Measurements from ENCODE around the gene EYA2.

Gene EYA2

DNA sequence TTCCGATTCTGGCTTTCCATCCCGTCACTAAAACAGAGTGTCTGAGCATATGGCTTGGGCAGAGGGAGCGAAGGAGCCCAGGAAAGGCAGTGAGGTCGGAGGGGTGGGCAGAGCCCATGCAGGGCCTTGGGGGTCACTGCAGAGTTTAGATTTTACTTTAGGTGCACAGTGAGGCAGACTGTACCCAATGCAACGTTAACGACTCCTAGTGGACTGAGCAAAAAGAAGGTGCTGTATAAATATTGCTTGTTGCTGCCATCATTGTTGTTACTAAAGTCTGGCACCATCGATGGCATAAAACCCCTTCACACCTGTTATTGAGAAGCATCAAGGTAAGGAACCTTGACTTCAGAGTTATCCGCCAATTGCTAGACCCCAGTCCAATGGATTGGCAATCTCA, 119.0 kb downstream of the EYA2 start:
- DNase-seq, result no peak

- DNase-seq, result no peak
Observed at GRCh38 chr20:47016068-47016664, 121.5 kb downstream of the EYA2 start.

DNA sequence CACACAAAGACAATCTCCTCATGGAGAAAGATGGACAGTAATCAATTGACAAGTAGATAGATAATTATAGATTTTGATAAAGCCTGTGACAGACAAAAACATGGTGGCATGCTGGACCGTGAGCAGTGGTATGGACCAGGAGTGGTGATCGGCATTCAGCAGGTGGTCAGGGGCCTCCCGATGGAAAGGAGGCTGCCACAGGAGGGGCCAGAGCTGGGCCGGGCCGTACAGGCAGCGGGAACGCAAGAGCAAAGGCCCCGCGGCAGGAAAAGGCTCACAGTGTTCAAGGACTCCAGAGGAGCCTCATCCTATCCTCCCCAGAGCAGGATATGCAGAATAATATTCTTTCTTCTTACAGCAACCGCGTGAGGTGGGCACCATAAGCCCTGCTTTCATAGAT, 123.7 kb downstream of the EYA2 start:
- DNase-seq, result no peak

DNA sequence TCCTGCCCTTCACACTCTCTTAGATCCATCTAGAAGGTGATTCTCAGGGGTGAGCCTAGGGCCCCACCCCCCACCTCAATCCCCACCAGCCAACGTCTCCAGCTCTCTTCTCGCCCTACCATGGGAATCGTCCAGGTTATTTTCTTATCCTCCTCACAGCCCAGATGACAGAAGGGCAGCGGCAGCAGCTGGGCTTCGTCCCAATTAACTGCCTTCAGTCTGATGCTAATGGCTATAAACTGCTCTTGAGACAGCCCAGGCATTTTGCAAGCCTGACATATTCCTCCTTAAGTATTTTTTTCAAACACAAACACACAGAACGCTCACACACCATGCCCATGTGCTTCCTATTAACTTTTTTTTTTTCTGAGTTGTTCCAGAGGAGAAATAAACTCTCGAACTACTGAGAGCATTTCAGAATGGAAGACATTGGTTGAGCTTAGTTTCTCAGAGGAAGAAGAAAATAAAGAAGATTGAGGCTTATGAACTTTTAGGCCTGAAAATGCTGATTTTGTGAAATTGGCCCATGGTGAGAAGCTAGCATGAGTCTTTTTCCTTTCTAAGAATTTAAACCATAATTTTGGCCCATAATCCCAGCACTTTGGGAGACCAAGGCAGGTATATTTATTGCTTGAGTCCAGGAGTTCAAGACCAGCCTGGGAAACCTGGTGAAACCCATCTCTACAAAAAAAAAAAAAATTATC, 124.6 kb downstream of the EYA2 start:
- no peak for DNase-seq

DNA sequence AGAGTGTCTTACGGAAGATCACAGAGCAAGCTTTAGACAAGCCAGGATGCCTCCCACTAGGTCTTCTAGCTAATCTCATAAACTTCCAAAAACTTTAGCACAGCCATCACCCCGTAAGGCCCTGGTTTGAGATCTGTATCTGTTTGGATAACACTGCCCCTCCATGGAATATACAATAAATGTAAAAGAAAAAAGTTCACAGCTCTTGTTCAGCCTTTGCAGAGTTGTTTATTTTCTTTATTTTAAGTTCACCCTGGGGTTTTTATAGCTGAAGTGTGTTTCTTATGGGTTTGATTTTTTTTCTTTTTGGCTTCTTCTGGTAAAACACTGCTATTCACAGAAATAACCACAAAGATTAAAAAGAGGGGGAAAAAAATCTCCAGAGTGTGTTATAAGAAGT, 125.6 kb downstream of the EYA2 start:
- no peak for DNase-seq

- no peak for DNase-seq
Observed at GRCh38 chr20:47021850-47022249, 127.2 kb downstream of the EYA2 start.

DNA sequence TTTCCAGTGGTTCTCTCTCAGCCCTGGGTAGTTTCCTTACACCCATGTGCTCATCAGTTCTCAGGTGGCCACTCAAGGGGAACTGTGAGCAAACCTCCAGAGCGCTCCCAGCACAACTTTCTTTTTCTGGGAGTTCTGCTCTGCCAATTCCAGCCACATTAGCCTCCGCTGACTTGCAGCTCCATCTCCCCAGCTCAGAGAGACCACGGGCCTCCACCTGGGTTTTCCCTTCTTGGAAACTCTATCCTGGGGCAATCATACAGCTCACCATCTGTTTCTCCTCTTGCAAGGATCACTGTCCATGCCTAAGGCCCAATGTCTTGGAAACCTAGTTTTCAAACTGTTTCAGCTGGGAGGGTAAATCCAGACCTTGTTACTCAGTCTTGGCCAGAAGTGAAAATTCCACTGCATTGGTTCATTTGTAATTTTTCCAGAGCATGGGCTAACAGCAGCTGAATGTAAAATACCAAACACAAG, 129.9 kb downstream of the EYA2 start:
- DNase-seq, result no peak

DNA sequence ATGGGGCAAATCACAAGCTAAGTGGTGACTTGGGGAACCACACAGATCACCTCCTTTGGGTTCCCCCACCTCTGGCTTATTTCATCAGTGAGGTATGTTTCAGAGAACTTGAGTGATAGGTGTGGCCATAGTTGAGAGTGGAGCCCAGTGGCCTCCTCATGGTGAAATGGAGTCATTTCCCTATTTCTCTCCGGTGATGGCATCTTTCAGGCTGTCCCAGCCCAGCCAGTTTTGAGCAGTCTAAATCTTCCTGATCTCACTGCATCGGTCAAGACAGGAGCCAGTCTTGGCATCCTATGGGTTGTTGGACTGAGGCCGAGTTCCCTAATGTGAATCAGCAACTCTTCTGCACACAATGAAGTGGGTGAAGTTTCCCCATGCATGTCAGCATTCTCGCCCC, 132.4 kb downstream of the EYA2 start:
- DNase-seq, result no peak

DNA sequence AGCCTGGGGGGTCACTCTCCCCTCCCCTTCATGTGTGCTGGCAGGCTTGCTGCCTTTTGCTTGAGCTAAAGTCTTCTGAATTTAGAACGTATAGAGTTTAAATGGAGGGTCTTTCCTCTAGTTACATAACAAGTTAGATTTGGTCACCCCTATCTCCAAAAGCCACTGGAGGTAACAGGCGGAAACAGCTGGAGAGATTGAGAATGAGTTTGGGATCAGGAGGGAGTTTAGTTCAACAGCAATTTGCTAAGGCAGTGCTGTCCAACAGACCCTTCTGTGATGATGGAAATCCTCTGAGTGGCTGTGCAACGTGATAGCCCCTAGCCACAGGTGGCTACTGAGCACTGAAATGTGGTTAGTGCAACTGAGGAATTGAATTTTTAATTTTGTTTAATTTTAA, 132.8 kb downstream of the EYA2 start:
- DNase-seq, result no peak

- no peak for DNase-seq
Observed at GRCh38 chr20:47028487-47028886, 133.8 kb downstream of the EYA2 start.

- DNase-seq, result no peak
Observed at GRCh38 chr20:47029845-47030244, 135.2 kb downstream of the EYA2 start.

DNA sequence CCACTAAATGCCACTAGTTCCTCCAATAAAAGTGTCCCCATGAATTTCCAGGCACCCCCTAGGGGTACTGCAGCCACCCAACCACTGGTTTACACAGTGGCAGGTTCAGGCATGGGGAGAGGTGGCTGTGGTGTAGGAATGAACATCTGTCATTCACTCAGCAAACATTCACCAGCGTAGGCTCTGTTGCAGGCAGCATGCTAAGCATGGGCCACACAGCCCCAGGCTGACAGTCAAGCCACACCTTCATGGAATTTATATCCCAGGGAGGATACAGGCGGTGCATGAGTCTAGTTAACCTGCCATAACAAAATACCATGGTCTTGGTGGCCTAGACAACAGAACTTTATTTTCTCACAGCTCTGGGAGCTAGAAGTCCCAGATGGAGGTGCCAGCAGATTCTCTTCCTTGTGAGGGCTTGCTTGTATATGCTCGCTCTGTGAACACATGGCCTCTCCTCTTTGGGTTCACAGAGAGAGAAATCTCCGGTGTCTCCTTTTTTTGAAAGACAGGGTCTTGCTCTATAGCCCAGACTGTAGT, 135.7 kb downstream of the EYA2 start:
- DNase-seq, result no peak

DNA sequence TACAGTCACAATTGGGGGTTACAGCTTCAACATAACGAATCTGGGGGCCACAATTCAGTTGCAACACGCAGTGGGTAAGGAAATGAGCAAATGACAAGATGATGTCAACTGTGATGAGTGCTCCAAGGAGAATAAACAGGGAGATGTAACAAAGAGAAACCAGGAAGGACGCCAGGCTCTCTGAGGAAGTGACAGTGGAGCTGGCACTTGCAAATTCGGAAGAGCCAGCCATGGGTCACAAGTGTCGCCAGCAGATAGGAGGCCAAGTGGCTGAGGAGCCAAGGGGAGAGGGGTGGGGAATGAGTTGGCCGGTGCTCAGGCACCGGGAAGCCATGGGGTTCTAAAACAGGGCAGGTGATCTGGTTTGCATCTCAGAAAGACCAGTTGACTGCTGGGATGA, 136.4 kb downstream of the EYA2 start:
- DNase-seq, result no peak

DNA sequence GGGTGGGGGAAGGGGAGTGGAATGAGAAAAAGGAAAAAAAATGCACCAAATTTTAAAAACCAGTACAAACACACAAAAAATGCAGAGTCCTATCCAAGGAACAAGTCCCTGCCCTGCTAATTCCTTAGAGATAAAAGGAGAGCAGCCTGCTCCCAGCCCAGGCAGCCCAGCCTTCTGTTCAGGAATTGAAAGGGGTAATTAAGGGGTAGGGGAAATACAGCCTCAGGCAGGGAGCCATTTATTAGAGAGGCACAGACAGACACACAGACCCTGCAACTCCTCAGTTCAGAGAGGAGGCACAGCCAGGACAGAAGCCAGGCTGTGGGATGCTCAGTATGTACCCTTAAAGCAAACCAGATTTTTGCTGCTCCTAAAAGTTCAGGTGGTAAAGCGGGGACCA, 137.2 kb downstream of the EYA2 start:
- no peak for DNase-seq

DNA sequence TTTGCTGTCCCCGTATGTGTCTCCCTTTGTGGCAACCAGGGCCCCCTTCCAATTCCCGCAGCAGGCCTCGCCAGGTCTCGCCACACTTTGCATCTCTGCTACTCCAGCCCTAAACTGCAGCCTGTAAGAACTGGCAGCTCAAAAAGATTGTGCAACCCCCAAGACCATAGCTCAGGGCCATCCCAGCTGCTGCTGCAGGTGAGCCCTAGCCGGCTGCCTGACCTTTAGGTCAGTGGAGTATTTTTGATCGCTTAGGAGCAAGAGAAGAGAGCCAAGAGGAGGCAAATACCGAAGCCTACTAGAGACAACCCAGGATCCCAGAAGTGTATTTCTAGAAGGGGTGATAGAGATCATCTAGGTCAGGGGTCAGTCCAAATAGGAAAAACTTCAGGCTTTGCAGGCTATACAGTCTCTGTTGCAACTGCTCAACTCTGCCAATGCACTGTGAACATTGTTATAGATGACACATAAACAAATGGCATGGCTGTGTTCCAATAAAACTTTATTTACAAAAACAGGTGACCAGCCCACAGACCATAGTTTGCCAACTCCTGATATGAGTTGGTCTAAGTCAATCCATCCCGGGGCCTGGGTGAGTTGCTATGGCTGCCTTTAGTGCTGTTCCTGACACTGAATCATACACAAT, 138.4 kb downstream of the EYA2 start:
- DNase-seq, result no peak

- no peak for DNase-seq
Observed at GRCh38 chr20:47033665-47034064, 139.0 kb downstream of the EYA2 start.

- no peak for DNase-seq
Observed at GRCh38 chr20:47035026-47035590, 140.5 kb downstream of the EYA2 start.

DNA sequence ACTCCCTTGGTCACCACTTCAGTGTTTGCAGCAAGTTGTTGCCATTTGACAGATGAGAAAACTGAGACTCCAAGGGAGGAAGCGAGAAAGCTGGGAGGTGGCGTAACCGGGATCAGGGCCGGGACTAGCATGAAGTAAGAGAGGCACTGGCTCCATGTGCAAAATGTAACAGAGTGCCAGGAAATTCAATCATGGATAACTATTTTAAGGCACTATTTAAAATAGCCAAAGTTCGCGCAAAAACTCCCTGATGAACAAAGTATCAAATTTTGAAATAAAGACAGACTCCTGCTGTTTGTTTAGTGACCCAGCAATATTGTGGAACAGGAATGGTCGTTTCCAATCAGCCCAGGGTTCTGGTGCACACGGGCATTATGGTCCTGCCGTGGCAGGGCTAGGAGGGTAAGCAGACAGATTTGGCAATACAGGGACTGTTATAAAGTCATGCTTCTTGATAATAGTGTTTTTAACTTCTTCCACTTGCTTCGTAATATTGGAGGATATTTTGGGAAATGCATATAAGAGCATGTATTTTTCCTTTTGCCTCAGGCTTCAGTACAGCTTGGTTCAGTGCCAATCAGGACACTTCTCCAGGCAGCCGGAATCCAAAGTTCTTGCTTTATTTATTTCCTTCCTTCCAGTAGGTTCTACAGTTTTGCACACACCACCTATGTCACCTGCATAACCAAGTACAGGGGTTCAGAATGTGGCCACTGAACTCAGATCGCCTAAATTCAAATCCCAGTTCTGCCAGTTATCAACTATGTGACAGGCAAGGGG, 141.6 kb downstream of the EYA2 start:
- no peak for DNase-seq

DNA sequence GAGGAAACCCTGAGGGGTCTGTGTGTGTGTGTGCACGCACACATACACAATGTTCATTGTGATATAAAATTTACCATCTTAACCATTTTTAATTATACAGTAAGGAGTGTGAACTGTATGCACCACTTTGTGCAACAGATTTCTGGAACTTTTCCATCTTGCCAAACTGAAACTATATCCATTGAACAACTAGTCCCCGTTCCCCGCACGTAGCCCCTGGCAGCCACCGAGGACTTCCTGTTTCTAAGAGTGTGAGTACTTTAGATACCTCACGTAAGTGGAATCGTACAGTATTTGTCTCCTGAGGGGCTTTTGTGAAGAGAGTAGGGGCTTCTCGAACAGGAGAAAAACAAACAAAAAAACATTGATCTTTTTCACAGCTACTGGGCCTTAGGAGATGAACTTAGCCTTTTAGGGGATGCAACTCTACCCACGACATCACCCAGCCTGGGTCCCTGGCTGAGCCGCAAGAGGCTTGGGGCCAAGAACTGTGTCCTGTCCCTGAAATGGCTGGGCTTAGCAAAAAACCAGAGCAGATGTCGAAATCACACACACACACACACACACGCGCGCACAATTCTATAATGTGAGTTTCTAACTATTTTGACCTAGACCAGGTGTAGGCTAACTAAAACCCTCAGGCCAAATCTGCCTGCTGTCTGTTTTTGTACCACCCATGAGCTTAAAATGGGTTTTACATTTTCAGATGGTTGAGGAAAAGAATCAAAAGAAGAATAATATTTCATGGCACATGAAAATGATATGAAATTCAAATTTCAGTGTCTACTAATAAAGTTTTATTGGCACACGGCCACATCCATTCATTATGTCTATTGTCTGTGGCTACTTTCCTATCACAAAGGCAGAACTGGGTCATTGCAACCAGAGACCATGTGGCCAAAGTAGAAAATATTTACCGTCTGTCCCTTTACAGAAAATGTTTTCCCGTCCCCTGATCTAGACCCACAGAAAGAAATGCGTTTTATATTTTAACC, 144.2 kb downstream of the EYA2 start:
- DNase-seq, result no peak

DNA sequence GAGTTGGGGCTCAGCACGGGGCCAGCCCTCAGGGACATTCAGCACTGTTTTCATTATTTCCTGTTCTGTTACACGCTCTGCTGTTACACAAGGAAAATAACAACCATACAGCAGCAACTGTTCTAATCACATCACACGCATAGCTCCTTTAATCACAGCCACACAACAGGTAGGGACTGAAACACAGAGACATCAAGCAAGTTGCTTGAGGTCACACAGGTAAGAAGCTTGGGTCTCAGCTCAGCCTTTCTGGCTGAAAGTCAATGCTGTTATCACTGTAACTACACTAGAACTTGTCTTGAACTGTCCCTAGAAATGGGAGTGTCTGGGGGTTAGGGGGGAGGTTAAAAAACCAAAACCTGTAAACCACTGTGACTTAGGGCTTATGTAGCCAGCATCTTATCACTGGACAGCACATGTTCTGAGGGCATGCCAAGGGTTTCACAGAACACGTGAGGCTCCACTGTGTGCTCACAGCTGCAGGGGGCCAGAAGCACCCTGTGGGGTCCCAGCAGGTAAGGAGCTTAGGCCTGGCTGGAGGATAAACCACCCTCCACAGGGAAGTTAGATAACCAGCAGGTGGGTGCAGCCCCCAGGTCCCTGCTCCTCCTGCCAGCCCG, 146.0 kb downstream of the EYA2 start:
- no peak for DNase-seq

- DNase-seq, result no peak
Observed at GRCh38 chr20:47041396-47041899, 146.8 kb downstream of the EYA2 start.
